Panc1 (cell line): ENCODE measurements around the gene TVP23A. TPM values are rescaled to one million over a fixed set of nuclear protein-coding genes. Genes with fewer than 3 reads are reported as not detected.

Experiments
- ATAC-seq: fragments of 200-7000 bp; cut with Tn5 transposase; 2 replicates; pipeline ENCODE4 v1.9.1; 2020; ENCODE audit warnings: mild to moderate bottlenecking, moderate library complexity
- BruUV-seq: library from RNA; stranded (reverse); fragments of 400-500 nt; replicated peaks from 2 replicates; lab custom pipeline; 2021; lab: Mats Ljungman, UMichigan
- CTCF ChIA-PET: fragments of 300-600 bp; sonication (Branson Sonifier 250); formaldehyde crosslinking; loops from one replicate; lab custom pipeline; 2022; ENCODE audit warnings: antibody characterized with exemption; lab: Charles Lee
- POLR2A ChIA-PET: fragments of 300-600 bp; sonication (Branson Sonifier 250); formaldehyde crosslinking; loops from one replicate; lab custom pipeline; 2022; ENCODE audit warnings: antibody characterized with exemption; lab: Charles Lee
- DNase-seq: peaks from one replicate; pipeline ENCODE4 v3.0.0-alpha.2; 2010; ENCODE audit warnings: low read depth, low spot score
- H3K27ac ChIP-seq: 2 replicates; pipeline ENCODE4 v1.5.1; 2011; ENCODE audit warnings: mild to moderate bottlenecking, low read length, inconsistent platforms
- H3K27me3 ChIP-seq: fragments of 200-500 bp; sonication (Bioruptor generic); 2 replicates; pipeline ENCODE4 v1.6.0; 2014; ENCODE audit warnings: low read length, inconsistent platforms; ENCODE audit not compliant: control insufficient read depth, insufficient read depth
- H3K36me3 ChIP-seq: fragments of 200-500 bp; sonication (Bioruptor generic); 2 replicates; pipeline ENCODE4 v1.5.1; 2014; ENCODE audit warnings: inconsistent platforms, mild to moderate bottlenecking, low read length, moderate library complexity; ENCODE audit not compliant: control insufficient read depth, insufficient read depth
- H3K4me1 ChIP-seq: 2 replicates; pipeline ENCODE4 v1.5.1; 2011; ENCODE audit warnings: inconsistent platforms, mild to moderate bottlenecking, low read length, moderate library complexity; ENCODE audit not compliant: control insufficient read depth, insufficient read depth
- H3K4me3 ChIP-seq, 2 experiments: 2 replicates each; pipeline ENCODE4 v1.5.1; 2011 to 2012; ENCODE audit warnings: low read depth in 2 of 2, low read length in 2 of 2, mild to moderate bottlenecking in 2 of 2, inconsistent platforms in 1 of 2, moderate library complexity in 1 of 2
- H3K9me3 ChIP-seq: fragments of 200-500 bp; sonication (Bioruptor generic); 2 replicates; pipeline ENCODE4 v1.5.1; 2014; ENCODE audit warnings: low read depth, mild to moderate bottlenecking, inconsistent platforms, low read length, moderate library complexity; ENCODE audit not compliant: control insufficient read depth, insufficient read depth
- CTCF ChIP-seq: fragments of 450-650 bp; IDR thresholded peaks from 2 replicates; pipeline ENCODE4 v1.5.1; 2017; ENCODE audit warnings: mild to moderate bottlenecking
- POLR2AphosphoS5 ChIP-seq: IDR thresholded peaks from 2 replicates; pipeline ENCODE4 v1.6.1; 2012; ENCODE audit warnings: mild to moderate bottlenecking, low read depth, low read length, moderate library complexity
- REST ChIP-seq, 2 experiments: IDR thresholded peaks; 2 replicates each; pipeline ENCODE4 v1.6.1; 2011 to 2012; ENCODE audit warnings: low read depth in 2 of 2, control low read depth in 1 of 2, low read length in 1 of 2, mild to moderate bottlenecking in 1 of 2, moderate library complexity in 1 of 2; ENCODE audit not compliant: insufficient read depth in 1 of 2
- SIN3A ChIP-seq: IDR thresholded peaks from 2 replicates; pipeline ENCODE4 v1.6.1; 2012; ENCODE audit warnings: low read depth, mild to moderate bottlenecking, low read length, moderate library complexity, borderline replicate concordance; ENCODE audit not compliant: insufficient read depth
- TCF7L2 ChIP-seq: IDR thresholded peaks from 2 replicates; pipeline ENCODE4 v1.6.1; 2011; ENCODE audit warnings: mild to moderate bottlenecking, low read depth, low read length, inconsistent platforms
- in situ Hi-C: cut with HindIII; loops from 2 replicates; pipeline ENCODE4 v1.10.0; 2016; ENCODE audit warnings: low sequenced_read_pairs, low pct_unique_long_range_greater_than_20kb
- intact Hi-C: fragments of 100-400 bp; cut with micrococcal nuclease; formaldehyde crosslinking; loops from one replicate; pipeline ENCODE4 v1.10.0; 2022; ENCODE audit not compliant: unreplicated experiment
- total RNA-seq: library from RNA; stranded (reverse); gene quantifications from one replicate; pipeline ENCODE4 v1.2.1, GENCODE V29; 2021; ENCODE audit not compliant: unreplicated experiment

Gene TVP23A
- total RNA-seq, 1 experiment from 2014 or later: not detected

GRCh38 chr16:10737068-10737625 is 81.4 kb downstream of the TVP23A start:
- ChIA-PET CTCF (interaction anchor here (0.6 to 2.5 kb wide), 10 partner anchors 105 to 555 kb away, joined by 3 to 13 read pairs (median 6); partner anchors contain the start of gene GRIN2A), POLR2A (no interaction called here)
- H3K27ac ChIP-seq: peak overlapping the region; percentile 75
- DNase-seq (peak; percentile 68), ATAC-seq (peak; percentile 77)
- no peaks in the 10 kb centered on the region for H3K36me3 ChIP-seq
- no peak for TF ChIP-seq SIN3A
- TF ChIP-seq CTCF: peak; percentile 91
- in situ Hi-C loops: no loop called here
- H3K4me1 ChIP-seq: peaks cover 15% of the 10 kb centered on the region
- no peaks in the 10 kb centered on the region for H3K27me3 ChIP-seq
- no peaks in the 10 kb centered on the region for H3K9me3 ChIP-seq
- H3K4me3 ChIP-seq: peak overlapping the region; percentile 45 to 69
- intact Hi-C loops: loop anchor here (1.0 to 10.0 kb wide), 3 partner anchors 185 to 422 kb away; no protein-coding TSS in a partner anchor
- no TSS peak for BruUV-seq

GRCh38 chr16:10731790-10732189 is 86.8 kb downstream of the TVP23A start:
- in situ Hi-C loops: no loop called here
- DNase-seq: no peak
- H3K4me3 ChIP-seq: no peak overlapping the region
- no TSS peak for BruUV-seq
- TF ChIP-seq CTCF (no peak), SIN3A (no peak), REST (IDR thresholded peaks at IDR 0.05; ENCODE audit: insufficient read depth in 1 of 2, low read depth in 2 of 2, low read length in 1 of 2) (no peak), TCF7L2 (no peak), POLR2AphosphoS5 (no peak)
- no peaks in the 10 kb centered on the region for H3K4me1 ChIP-seq
- no peak overlapping the region for H3K27ac ChIP-seq
- H3K9me3 ChIP-seq: no peaks in the 10 kb centered on the region
- ChIA-PET POLR2A (no interaction called here), CTCF (interaction anchor here (0.6 kb wide), 1 partner anchor 413 kb away, joined by 12 read pairs; no protein-coding TSS in a partner anchor)
- H3K36me3 ChIP-seq: no peaks in the 10 kb centered on the region
- intact Hi-C loops: loop anchor here (10.0 kb wide), 1 partner anchor 417 kb away; no protein-coding TSS in a partner anchor
- no peaks in the 10 kb centered on the region for H3K27me3 ChIP-seq
- no peak for ATAC-seq
